HG02798 (cell line): ENCODE results near the gene HTT.
"Not testable (repeated sequence)": the region's sequence is repeated elsewhere in the genome, so short reads cannot be mapped to it uniquely, and the experiment has no call there.

Experiments
- ATAC-seq: cut with Tn5 transposase; IDR thresholded peaks from one replicate; pipeline ENCODE4 v1.9.1; 2021; ENCODE audit warnings: mild to moderate bottlenecking; ENCODE audit not compliant: unreplicated experiment, poor library complexity

Gene HTT

GRCh38 chr4:3075652-3075981 is 1.1 kb downstream of the HTT start:
- ATAC-seq: no peak

GRCh38 chr4:3077796-3078195 is 3.3 kb downstream of the HTT start:
- ATAC-seq: peak; percentile 19

- ATAC-seq: peak; percentile 28
Measured at GRCh38 chr4:3079694-3080123, 5.2 kb downstream of the HTT start.

- no peak for ATAC-seq
Measured at GRCh38 chr4:3082925-3083515, 8.5 kb downstream of the HTT start.

GRCh38 chr4:3083732-3084131 is 9.3 kb downstream of the HTT start:
- no peak for ATAC-seq

GRCh38 chr4:3085948-3086670 is 11.6 kb downstream of the HTT start:
- no peak for ATAC-seq

GRCh38 chr4:3087115-3087797 is 12.8 kb downstream of the HTT start:
- no peak for ATAC-seq

- no peak for ATAC-seq
Measured at GRCh38 chr4:3091464-3091863, 17.0 kb downstream of the HTT start.

GRCh38 chr4:3094701-3095100 is 20.2 kb downstream of the HTT start:
- not testable (repeated sequence) for ATAC-seq

GRCh38 chr4:3096202-3096601 is 21.7 kb downstream of the HTT start:
- no peak for ATAC-seq

- ATAC-seq: no peak
Measured at GRCh38 chr4:3098346-3098745, 23.9 kb downstream of the HTT start.

- peak; percentile 98 for ATAC-seq
Measured at GRCh38 chr4:3106339-3107186, 32.1 kb downstream of the HTT start.

GRCh38 chr4:3107271-3107670 is 32.8 kb downstream of the HTT start:
- no peak for ATAC-seq

GRCh38 chr4:3107691-3108121 is 33.2 kb downstream of the HTT start:
- ATAC-seq: no peak

GRCh38 chr4:3108211-3108610 is 33.7 kb downstream of the HTT start:
- no peak for ATAC-seq

GRCh38 chr4:3111461-3111860 is 37.0 kb downstream of the HTT start:
- ATAC-seq: no peak

GRCh38 chr4:3112201-3112600 is 37.7 kb downstream of the HTT start:
- no peak for ATAC-seq

- ATAC-seq: no peak
Measured at GRCh38 chr4:3112609-3113469, 38.4 kb downstream of the HTT start.

GRCh38 chr4:3114377-3114776 is 39.9 kb downstream of the HTT start:
- no peak for ATAC-seq
